ENCODE measurements around the gene RASL12. TPM values are rescaled to one million over a fixed set of nuclear protein-coding genes. Genes with fewer than 3 reads are reported as not detected.

The RASL12 gene
- total RNA-seq, 1 experiment from 2014 or later, result 0.12 TPM

- intact Hi-C loops (cut with micrococcal nuclease; ENCODE audit: unreplicated experiment), result no loop called here
- no TSS peak for BruUV-seq (replicated peaks)
- H3K9me3 Mint-ChIP-seq (ENCODE audit: low read depth, unreplicated experiment), result no peaks in the 10 kb centered on the region
- no peaks in the 10 kb centered on the region for H3K4me1 Mint-ChIP-seq (ENCODE audit: low read depth, unreplicated experiment)
- H3K27me3 Mint-ChIP-seq (ENCODE audit: unreplicated experiment), result no peaks in the 10 kb centered on the region
- no peaks in the 10 kb centered on the region for H3K36me3 Mint-ChIP-seq (ENCODE audit: insufficient read depth, unreplicated experiment)
- CTCF ChIA-PET, result no interaction called here
- H3K4me3 Mint-ChIP-seq (ENCODE audit: low read depth, unreplicated experiment), result no peak overlapping the region
- TF ChIP-seq, protein P1, sequence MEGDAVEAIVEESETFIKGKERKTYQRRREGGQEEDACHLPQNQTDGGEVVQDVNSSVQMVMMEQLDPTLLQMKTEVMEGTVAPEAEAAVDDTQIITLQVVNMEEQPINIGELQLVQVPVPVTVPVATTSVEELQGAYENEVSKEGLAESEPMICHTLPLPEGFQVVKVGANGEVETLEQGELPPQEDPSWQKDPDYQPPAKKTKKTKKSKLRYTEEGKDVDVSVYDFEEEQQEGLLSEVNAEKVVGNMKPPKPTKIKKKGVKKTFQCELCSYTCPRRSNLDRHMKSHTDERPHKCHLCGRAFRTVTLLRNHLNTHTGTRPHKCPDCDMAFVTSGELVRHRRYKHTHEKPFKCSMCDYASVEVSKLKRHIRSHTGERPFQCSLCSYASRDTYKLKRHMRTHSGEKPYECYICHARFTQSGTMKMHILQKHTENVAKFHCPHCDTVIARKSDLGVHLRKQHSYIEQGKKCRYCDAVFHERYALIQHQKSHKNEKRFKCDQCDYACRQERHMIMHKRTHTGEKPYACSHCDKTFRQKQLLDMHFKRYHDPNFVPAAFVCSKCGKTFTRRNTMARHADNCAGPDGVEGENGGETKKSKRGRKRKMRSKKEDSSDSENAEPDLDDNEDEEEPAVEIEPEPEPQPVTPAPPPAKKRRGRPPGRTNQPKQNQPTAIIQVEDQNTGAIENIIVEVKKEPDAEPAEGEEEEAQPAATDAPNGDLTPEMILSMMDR (IDR thresholded peaks at IDR 0.05; ENCODE audit: unreplicated experiment), result no peak
- no peak for DNase-seq
- no peak overlapping the region for H3K27ac Mint-ChIP-seq (ENCODE audit: unreplicated experiment)
Measured at GRCh38 chr15:65004993-65005392, 62.8 kb downstream of the RASL12 start.

Other genes with a start within 250 kb of the RASL12 start
- 33.9 and 51.5 TPM in 2 replicates for gene PIF1, start 242.3 kb downstream of the RASL12 start, total RNA-seq (2022)
- gene PLEKHO2, start 226.1 kb downstream of the RASL12 start, total RNA-seq (2022), result 2.0 and 2.4 TPM in 2 replicates
- gene ANKDD1A, start 156.1 kb downstream of the RASL12 start, total RNA-seq (2022), result 0.37 and 0.42 TPM in 2 replicates
- gene SPG21, start 78.1 kb downstream of the RASL12 start, total RNA-seq (2022), result 104 TPM in 2 replicates
- 18.9 and 27.6 TPM in 2 replicates for gene MTFMT, start 38.4 kb downstream of the RASL12 start, total RNA-seq (2022)
- gene SLC51B, start 22.6 kb downstream of the RASL12 start, total RNA-seq (2022), result not detected in 2 replicates
- not detected in 2 replicates for gene KBTBD13, start 8.8 kb upstream of the RASL12 start, total RNA-seq (2022)
- 5.2 TPM in 2 replicates for gene UBAP1L, start 47.2 kb upstream of the RASL12 start, total RNA-seq (2022)
- 26.4 and 33.9 TPM in 2 replicates for gene PDCD7, start 65.8 kb upstream of the RASL12 start, total RNA-seq (2022)
- 44.9 and 50.3 TPM in 2 replicates for gene CLPX, start 117.4 kb upstream of the RASL12 start, total RNA-seq (2022)
- gene CILP, start 143.5 kb upstream of the RASL12 start, total RNA-seq (2022), result 0.05 TPM in 1 of 2 replicates, not detected in the other
- 4.6 and 5.8 TPM in 2 replicates for gene PARP16, start 218.9 kb upstream of the RASL12 start, total RNA-seq (2022)
- not detected in 2 replicates for gene RNU5A-1, start 228.1 kb upstream of the RASL12 start, total RNA-seq (2022)
- gene RNU5B-1, start 236.7 kb upstream of the RASL12 start, total RNA-seq (2022), result 20.3 and 25.8 TPM in 2 replicates

All from Calu3 (cell line).